ENCODE results near the gene GOLGA8A.
"Not testable (repeated sequence)": the region's sequence is repeated elsewhere in the genome, so short reads cannot be mapped to it uniquely, and the experiment has no call there.

GOLGA8A gene

DNA sequence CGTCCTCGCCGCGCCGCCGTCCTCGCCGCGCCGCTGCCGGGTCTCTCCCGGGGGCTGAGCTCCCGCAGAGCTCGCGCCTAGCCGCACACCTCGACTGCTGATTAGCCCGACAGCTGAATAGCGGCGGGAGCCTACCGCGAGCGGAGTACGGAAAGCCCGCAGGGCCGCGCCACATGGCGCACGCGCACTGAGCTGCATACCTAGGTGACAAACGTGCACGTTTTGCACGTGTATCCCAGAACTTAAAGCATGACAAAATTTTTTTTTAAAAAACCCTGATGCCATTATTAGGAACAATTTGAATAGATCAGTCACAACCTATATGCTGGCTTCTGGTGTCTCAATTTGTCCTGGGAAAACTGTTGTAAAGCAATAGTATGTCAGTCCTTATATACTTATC lies at the start of gene GOLGA8A:
TSS of gene GOLGA8A (minus strand) at position 122 of the 400 bp plus-strand sequence. CDS start 48,117 bp downstream, outside the sequence.
- peak; percentile 59 to 82 (median 77) for DNase-seq (ENCODE audit: low read depth in 3 of 3, low spot score in 1 of 3)

GRCh38 chr15:34483644-34484043 lies 46.0 kb upstream of the GOLGA8A start:
- no peak for DNase-seq (ENCODE audit: low read depth in 3 of 3, low spot score in 1 of 3)

- DNase-seq (ENCODE audit: low read depth in 3 of 3, low spot score in 1 of 3), result no peak
These were observed 43.8 kb upstream of the GOLGA8A start for GRCh38 chr15:34481370-34481769.

DNA sequence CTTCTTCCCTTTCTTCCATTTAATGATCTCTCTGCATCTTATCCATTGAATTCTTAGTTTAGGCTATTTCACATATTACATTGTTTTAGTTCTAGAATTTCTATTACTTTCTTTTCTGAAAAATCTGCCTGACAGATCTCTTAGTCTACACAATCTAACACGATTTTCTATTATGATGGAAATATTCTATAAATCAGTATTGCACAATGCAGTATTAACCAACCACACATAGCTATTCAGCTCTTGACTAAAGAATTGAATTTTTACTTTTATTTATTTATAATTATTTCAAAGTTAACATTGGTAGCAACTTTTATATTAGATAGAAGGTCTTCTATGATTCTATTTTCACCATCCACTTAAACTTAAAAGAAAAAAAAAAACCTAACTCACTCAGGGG lies 36.2 kb upstream of the GOLGA8A start:
- DNase-seq (ENCODE audit: low read depth in 3 of 3, low spot score in 1 of 3), result no peak

GRCh38 chr15:34472947-34473346 lies 35.3 kb upstream of the GOLGA8A start:
- no peak for DNase-seq (ENCODE audit: low read depth in 3 of 3, low spot score in 1 of 3)

DNA sequence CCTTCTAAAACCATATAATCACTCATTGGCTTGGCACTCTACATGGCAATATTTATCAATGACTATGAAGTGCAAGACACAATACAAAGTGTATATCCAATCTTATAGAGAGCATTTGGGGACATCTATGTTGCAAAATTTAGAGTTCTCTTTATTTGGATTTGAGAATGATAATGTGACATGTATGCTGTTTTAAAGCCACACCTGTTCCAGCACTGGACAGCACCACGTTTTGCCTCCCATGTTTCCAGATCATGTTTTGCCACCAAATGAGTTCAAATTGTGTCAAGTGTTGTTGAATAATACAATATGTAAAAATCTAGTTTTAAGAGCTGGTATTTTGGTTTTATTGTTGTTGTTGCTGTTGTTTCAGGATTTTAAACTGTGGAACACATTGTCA lies 33.3 kb upstream of the GOLGA8A start:
- DNase-seq (ENCODE audit: low read depth in 3 of 3, low spot score in 1 of 3), result no peak

- no peak for DNase-seq (ENCODE audit: low read depth in 3 of 3, low spot score in 1 of 3)
These were observed 32.5 kb upstream of the GOLGA8A start for GRCh38 chr15:34470091-34470490.

GRCh38 chr15:34461730-34462129 lies 24.1 kb upstream of the GOLGA8A start:
- DNase-seq (ENCODE audit: low read depth in 3 of 3, low spot score in 1 of 3), result no peak

GRCh38 chr15:34460451-34460850 lies 22.8 kb upstream of the GOLGA8A start:
- DNase-seq (ENCODE audit: low read depth in 3 of 3, low spot score in 1 of 3), result no peak

DNA sequence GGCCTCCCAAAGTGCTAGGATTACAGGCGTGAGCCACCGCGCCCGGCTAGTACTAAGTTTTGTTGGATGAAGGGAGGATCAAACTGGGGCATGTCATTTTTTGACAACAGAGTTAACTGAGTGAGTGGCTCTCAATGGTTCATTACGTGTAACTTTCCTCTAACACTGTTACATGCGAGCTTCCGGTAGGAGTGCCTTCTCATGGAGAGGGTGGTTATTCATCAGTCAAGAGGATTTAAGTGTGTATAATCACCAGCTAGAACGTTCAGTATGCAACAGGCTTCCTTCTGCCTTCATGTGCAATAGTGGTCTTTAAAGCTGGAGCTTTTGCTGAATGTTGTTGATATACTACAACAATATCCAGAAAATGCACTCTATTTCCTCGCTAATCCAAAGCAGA lies 19.1 kb upstream of the GOLGA8A start:
- no peak for DNase-seq (ENCODE audit: low read depth in 3 of 3, low spot score in 1 of 3)

- DNase-seq (ENCODE audit: low read depth in 3 of 3, low spot score in 1 of 3), result no peak
These were observed 5.3 kb upstream of the GOLGA8A start for GRCh38 chr15:34442891-34443290.

DNA sequence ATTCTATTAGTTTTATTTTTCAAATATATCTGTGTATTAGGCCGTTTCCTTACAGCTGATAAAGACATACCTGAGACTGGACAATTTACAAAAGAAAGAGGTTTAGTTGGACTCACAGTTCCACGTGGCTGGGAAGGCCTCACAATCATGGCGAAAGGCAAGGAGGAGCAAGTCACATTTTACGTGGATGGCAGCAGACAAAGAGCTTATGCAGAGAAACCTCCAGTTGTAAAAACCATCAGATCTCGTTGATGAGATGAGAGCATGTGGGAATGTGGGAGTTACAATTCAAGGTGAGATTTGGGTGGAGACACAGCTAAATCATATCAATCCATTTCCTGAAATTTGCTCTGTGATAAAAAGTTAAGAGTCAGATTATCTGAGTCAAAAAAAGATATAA lies 2.3 kb upstream of the GOLGA8A start:
- no peak for DNase-seq (ENCODE audit: low read depth in 3 of 3, low spot score in 1 of 3)

DNA sequence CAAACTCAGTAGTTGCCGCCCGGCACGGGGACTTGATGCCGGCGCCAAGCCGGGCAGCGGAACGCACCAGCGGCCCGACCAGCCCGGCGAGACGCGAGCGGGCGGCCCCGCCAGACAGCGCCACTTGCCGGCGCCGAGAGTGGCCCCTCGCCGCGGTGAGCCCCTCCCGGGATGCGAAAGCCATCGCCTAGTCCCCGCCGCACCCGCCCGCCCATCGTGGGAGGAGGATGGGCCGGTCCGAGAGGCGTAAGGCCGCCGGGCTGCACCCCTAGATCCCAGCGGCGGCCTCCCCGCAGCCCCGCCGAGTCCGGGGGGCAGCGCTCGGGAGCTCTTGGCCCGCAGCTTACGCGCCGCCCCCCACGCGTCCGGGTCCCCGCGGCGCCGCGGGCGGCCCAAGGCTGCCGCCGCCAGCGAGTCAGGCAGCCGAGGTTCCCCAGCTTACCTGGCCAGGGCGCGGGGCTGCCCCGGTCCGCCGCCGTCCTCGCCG lies 609 bp downstream of the GOLGA8A start:
- peak in 1 of 3 donors; percentile 26 for DNase-seq (ENCODE audit: low read depth in 3 of 3, low spot score in 1 of 3)

- no peak for DNase-seq (ENCODE audit: low read depth in 3 of 3, low spot score in 1 of 3)
These were observed 1.3 kb downstream of the GOLGA8A start for GRCh38 chr15:34436126-34436955.

- no peak for DNase-seq (ENCODE audit: low read depth in 3 of 3, low spot score in 1 of 3)
These were observed 1.9 kb downstream of the GOLGA8A start for GRCh38 chr15:34435658-34436057.

DNA sequence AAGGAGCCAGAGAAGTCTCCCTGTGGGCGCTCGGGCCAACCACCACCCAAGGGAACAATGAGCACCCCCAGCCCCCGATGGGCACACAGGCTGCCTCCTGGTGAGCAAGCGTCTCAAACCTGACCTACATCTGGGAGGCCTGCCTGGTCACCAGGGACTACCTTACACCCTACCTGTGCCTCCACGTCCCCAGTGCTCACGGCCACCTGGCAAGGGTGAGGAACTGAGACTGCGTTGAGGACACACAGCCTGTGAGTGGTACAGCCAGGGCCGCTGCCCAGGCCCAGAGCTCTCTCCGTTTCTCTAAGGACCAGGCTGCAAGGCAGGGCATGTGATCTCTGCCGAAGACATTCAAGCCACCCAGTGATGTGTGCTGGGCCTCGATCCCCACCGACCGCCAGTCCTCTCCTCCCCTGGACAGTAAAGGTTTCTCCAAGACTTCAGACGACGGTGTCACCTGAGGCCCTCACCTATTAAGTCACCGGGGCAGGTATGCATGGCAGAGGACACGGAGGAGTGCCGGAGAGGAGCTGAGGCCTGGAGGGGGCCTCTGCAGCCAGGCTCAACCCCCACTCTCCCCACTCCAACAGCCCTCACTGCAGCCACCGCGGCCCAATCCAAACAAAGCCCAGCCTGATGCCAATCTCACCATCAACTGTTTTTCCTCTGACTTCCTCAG lies 2.8 kb downstream of the GOLGA8A start:
- no peak for DNase-seq (ENCODE audit: low read depth in 3 of 3, low spot score in 1 of 3)

- DNase-seq (ENCODE audit: low read depth in 3 of 3, low spot score in 1 of 3), result not testable (repeated sequence)
These were observed 3.5 kb downstream of the GOLGA8A start for GRCh38 chr15:34433956-34434626.

- DNase-seq (ENCODE audit: low read depth in 3 of 3, low spot score in 1 of 3), result not testable (repeated sequence)
These were observed 7.0 kb downstream of the GOLGA8A start for GRCh38 chr15:34430642-34431041.

DNA sequence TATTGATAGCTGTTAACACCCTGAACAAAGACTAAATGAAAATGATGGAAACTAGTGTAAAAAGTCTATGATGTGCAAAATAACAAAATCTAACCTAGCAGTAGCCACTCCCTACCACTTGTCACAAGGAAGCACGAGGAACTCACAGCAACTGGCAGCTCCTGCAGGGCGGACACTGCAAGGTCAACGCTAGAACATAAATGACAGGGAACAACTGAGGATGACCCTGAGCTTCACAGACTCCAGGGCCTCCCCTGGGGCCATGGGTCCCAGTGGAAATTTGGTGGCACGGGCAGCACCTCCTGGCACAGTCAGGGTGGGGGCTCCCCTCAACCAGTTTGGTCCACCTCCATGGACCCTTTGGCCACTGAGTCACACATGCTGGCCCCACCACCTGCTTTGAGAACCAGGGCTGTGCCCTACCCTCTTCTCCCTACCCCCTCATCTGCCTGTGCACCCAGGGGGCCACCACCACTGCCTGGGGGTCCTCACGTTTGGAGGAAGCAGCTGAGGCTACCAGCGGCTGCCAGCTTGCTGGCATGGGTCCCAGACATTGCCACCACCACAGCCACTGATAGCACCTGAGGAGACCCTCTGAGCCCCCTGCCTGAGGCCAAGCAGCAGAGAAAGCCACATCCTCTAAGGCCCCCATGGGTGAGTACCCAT lies 14.1 kb downstream of the GOLGA8A start:
- DNase-seq (ENCODE audit: low read depth in 3 of 3, low spot score in 1 of 3), result not testable (repeated sequence)

- not testable (repeated sequence) for DNase-seq (ENCODE audit: low read depth in 3 of 3, low spot score in 1 of 3)
These were observed 16.7 kb downstream of the GOLGA8A start for GRCh38 chr15:34420953-34421352.

DNA sequence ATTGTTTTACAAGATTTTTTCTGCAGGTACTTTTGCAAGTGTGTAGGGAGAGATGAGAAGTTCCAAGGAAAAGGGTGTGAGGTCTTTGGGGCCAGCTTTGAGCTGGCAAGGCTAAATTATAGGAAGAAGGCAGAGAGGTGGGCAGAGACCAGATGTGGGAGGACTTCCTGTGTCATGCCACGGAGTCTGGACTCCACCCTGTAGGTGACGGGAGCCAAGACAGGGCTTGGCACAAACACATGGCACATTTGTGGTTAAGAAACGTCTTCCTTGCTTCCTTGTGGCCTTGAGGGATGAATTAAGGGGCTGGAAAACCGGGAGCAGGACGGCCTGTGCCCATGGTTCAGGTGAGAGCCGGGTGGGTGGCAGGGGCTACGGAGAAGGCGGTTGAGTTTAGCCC lies 19.2 kb downstream of the GOLGA8A start:
- DNase-seq (ENCODE audit: low read depth in 3 of 3, low spot score in 1 of 3), result not testable (repeated sequence)
